ENCODE measurements around the gene ING5.
A peak's percentile ranks its signal among the peaks of the same experiment; 100 is the strongest.

The ING5 gene

DNA sequence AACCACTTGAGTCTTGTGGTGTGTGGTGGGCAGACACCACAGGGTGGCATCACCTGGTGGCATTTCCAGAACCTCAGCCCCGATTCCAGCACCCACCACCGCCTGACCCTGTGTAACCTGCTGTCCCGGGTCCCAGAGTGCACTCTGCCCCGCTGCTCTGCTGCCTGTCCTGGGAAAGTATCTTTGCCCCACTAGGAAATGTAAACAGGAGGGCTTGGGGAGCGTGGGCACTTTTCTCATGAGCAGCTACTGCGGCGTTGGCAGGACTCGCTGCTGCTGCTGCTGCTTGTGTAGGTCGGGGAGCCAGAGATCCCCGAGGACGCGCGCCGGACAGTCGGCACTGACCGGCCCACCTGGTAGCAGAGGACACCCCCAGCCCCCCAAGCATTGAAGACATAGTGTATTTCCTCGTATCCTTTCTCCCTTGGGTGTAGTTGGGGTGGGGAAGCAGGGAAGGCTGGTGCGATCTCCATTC lies 28.6 kb upstream of the ING5 start:
- H3K9ac ChIP-seq (ENCODE audit: low read depth, low read length) = no peak overlapping the region
- H3K27ac ChIP-seq (ENCODE audit: low read length) = no peak overlapping the region
- no peak overlapping the region for H2AFZ ChIP-seq (ENCODE audit: low read depth, low read length)
- no peak for TF ChIP-seq EZH2 (IDR thresholded peaks at IDR 0.05; ENCODE audit: borderline replicate concordance, low read depth, low read length, severe bottlenecking)
- TF ChIP-seq, protein P1, sequence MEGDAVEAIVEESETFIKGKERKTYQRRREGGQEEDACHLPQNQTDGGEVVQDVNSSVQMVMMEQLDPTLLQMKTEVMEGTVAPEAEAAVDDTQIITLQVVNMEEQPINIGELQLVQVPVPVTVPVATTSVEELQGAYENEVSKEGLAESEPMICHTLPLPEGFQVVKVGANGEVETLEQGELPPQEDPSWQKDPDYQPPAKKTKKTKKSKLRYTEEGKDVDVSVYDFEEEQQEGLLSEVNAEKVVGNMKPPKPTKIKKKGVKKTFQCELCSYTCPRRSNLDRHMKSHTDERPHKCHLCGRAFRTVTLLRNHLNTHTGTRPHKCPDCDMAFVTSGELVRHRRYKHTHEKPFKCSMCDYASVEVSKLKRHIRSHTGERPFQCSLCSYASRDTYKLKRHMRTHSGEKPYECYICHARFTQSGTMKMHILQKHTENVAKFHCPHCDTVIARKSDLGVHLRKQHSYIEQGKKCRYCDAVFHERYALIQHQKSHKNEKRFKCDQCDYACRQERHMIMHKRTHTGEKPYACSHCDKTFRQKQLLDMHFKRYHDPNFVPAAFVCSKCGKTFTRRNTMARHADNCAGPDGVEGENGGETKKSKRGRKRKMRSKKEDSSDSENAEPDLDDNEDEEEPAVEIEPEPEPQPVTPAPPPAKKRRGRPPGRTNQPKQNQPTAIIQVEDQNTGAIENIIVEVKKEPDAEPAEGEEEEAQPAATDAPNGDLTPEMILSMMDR (IDR thresholded peaks at IDR 0.05; ENCODE audit: borderline replicate concordance, extremely low read depth, low read length, poor library complexity, severe bottlenecking) = no peak
- H3K79me2 ChIP-seq (ENCODE audit: insufficient read depth, low read length) = no peaks in the 10 kb centered on the region
- H3K4me1 ChIP-seq (ENCODE audit: insufficient read depth, low read length) = no peaks in the 10 kb centered on the region
- H3K36me3 ChIP-seq (ENCODE audit: insufficient read depth, low read length) = peaks cover 91% of the 10 kb centered on the region
- no peak for DNase-seq
- no peak for ATAC-seq (ENCODE audit: insufficient read depth, low read depth)
- H3K27me3 ChIP-seq (ENCODE audit: insufficient read depth, low read length, poor library complexity) = no peaks in the 10 kb centered on the region
- H4K20me1 ChIP-seq (ENCODE audit: insufficient read depth, low read length) = peaks cover 16% of the 10 kb centered on the region
- H3K9me3 ChIP-seq (ENCODE audit: insufficient read depth, low read length, severe bottlenecking) = no peaks in the 10 kb centered on the region
- H3K4me2 ChIP-seq (ENCODE audit: insufficient read depth, low read length) = no peak overlapping the region
- H3K4me3 ChIP-seq (ENCODE audit: low read depth in 1 of 2, low read length in 2 of 2) = no peak overlapping the region

DNA sequence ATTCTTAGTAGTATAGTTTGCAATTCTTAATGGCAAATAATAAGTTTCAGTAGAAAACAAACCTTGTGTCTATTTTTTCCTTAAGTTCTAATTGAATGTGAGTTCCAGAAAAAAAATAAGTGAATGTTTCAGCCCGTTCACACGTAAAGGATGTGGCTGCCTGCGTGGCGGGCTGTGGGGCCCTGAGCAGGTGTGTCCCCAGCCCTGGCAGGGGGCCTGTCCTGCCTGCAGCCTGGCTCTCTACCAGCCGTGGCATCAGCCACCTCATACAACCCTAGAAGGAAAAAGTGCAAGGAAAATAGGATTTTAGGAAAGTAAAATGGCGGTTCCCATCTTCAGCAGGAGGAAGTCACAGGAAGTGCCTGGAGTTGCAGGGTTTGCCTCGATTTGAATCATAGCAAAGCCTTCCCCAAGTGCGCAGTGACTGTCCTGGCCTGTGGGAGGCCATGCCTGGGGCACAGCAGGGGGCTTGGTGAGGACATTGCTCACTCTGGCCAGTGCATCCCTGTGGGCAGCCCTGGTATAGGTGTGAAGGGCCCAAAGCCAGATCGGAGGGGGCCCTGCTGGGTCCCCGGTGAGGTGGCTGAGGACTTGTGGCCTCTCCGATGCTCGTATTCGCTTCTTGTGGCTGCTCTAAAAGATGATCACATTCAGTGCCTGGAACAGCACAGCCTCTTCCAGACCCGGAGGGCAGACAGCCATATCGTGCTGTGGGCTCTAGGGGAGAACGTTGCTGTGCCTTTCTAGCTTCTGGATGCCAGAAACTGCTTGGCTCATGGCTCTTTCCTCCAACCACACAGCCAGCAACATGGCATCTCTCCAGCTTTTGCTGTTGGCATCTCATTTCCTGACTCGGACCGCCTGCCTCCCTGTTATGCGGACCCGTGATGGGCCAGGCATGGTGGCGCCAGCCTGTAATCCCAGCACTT lies 27.8 kb upstream of the ING5 start:
- H3K4me1 ChIP-seq (ENCODE audit: insufficient read depth, low read length) = no peaks in the 10 kb centered on the region
- no peak overlapping the region for H3K4me3 ChIP-seq (ENCODE audit: low read depth in 1 of 2, low read length in 2 of 2)
- DNase-seq (no peak), ATAC-seq (ENCODE audit: insufficient read depth, low read depth) (peak; percentile 26; the same call in 2 of the 3 replicates)
- H3K36me3 ChIP-seq (ENCODE audit: insufficient read depth, low read length) = peaks cover 91% of the 10 kb centered on the region
- no peaks in the 10 kb centered on the region for H3K27me3 ChIP-seq (ENCODE audit: insufficient read depth, low read length, poor library complexity)
- H4K20me1 ChIP-seq (ENCODE audit: insufficient read depth, low read length) = peaks cover 20% of the 10 kb centered on the region
- no peak for TF ChIP-seq EZH2 (IDR thresholded peaks at IDR 0.05; ENCODE audit: borderline replicate concordance, low read depth, low read length, severe bottlenecking)
- TF ChIP-seq, protein P1 (IDR thresholded peaks at IDR 0.05; ENCODE audit: borderline replicate concordance, extremely low read depth, low read length, poor library complexity, severe bottlenecking) = no peak
- H3K9me3 ChIP-seq (ENCODE audit: insufficient read depth, low read length, severe bottlenecking) = no peaks in the 10 kb centered on the region
- peaks cover 1% of the 10 kb centered on the region; the same call in 1 of the 2 replicates for H3K79me2 ChIP-seq (ENCODE audit: insufficient read depth, low read length)
- no peak overlapping the region for H3K4me2 ChIP-seq (ENCODE audit: insufficient read depth, low read length)
- H3K9ac ChIP-seq (ENCODE audit: low read depth, low read length) = no peak overlapping the region
- no peak overlapping the region for H2AFZ ChIP-seq (ENCODE audit: low read depth, low read length)
- H3K27ac ChIP-seq (ENCODE audit: low read length) = peak overlapping the region; percentile 21; the same call in 1 of the 2 replicates

DNA sequence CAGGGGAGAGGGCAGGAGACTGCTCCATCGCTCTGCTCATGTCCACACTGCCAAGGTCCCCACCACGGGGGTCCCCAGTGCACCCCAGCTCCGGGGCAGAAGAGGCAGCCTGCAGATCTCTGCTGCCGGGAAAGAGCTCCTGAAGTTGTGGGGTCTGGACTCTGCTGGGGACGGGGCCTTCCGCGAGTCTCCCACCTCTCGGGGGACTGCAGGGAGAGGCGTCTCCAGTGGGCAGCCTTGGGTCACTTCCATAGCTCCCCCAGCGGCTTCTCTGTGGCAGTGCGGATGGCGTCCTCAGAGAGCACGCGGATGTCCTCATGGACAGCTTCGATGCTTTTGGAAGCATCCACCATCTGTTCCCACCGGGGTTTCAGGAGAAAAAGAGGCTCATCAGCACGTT lies 26.0 kb upstream of the ING5 start:
- no peak for DNase-seq
- Histone ChIP-seq H3K4me2 (ENCODE audit: insufficient read depth, low read length) (no peak overlapping the region), H3K4me3 (ENCODE audit: low read depth in 1 of 2, low read length in 2 of 2) (no peak overlapping the region), H3K36me3 (ENCODE audit: insufficient read depth, low read length) (peaks cover 91% of the 10 kb centered on the region), H3K79me2 (ENCODE audit: insufficient read depth, low read length) (peaks cover 14% of the 10 kb centered on the region; the same call in 1 of the 2 replicates), H3K4me1 (ENCODE audit: insufficient read depth, low read length) (no peaks in the 10 kb centered on the region), H3K9me3 (ENCODE audit: insufficient read depth, low read length, severe bottlenecking) (no peaks in the 10 kb centered on the region), H4K20me1 (ENCODE audit: insufficient read depth, low read length) (peaks cover 29% of the 10 kb centered on the region), H2AFZ (ENCODE audit: low read depth, low read length) (no peak overlapping the region), H3K9ac (ENCODE audit: low read depth, low read length) (no peak overlapping the region), H3K27ac (ENCODE audit: low read length) (no peak overlapping the region), H3K27me3 (ENCODE audit: insufficient read depth, low read length, poor library complexity) (no peaks in the 10 kb centered on the region)
- TF ChIP-seq EZH2 (IDR thresholded peaks at IDR 0.05; ENCODE audit: borderline replicate concordance, low read depth, low read length, severe bottlenecking) = no peak
- no peak for ATAC-seq (ENCODE audit: insufficient read depth, low read depth)

DNA sequence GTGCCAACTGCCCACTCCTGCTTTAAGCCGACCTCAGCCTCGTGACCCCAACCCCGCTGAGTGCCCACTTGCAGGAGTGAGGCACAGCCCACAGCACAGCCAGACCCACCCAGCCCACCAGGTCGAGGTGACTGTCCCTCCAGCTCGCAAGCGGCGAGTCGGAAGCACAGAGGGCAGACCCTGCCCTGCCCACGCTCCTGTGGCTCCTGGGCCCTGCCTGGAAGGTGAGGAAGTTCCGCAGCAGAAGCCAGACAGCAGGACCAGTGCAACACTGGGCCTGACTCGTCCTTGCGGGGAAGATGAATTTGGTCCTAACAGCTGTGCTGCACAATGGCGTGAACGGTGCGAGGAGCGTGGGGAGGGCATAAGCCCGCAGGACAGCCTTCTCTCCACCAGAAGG lies 25.2 kb upstream of the ING5 start:
- Histone ChIP-seq H3K36me3 (ENCODE audit: insufficient read depth, low read length) (peaks cover 91% of the 10 kb centered on the region), H3K9ac (ENCODE audit: low read depth, low read length) (no peak overlapping the region), H3K4me1 (ENCODE audit: insufficient read depth, low read length) (no peaks in the 10 kb centered on the region; the same call in 1 of the 2 replicates), H4K20me1 (ENCODE audit: insufficient read depth, low read length) (peaks cover 35% of the 10 kb centered on the region), H3K4me2 (ENCODE audit: insufficient read depth, low read length) (no peak overlapping the region), H3K27me3 (ENCODE audit: insufficient read depth, low read length, poor library complexity) (no peaks in the 10 kb centered on the region), H3K27ac (ENCODE audit: low read length) (no peak overlapping the region), H3K79me2 (ENCODE audit: insufficient read depth, low read length) (peaks cover 21% of the 10 kb centered on the region), H3K9me3 (ENCODE audit: insufficient read depth, low read length, severe bottlenecking) (no peaks in the 10 kb centered on the region), H3K4me3 (ENCODE audit: low read depth in 1 of 2, low read length in 2 of 2) (no peak overlapping the region), H2AFZ (ENCODE audit: low read depth, low read length) (no peak overlapping the region)
- DNase-seq (no peak), ATAC-seq (ENCODE audit: insufficient read depth, low read depth) (0 out of 3 replicates have a peak, but pooled peaks have one; percentile 2)
- no peak for TF ChIP-seq EZH2 (IDR thresholded peaks at IDR 0.05; ENCODE audit: borderline replicate concordance, low read depth, low read length, severe bottlenecking)
- TF ChIP-seq, protein P1 (IDR thresholded peaks at IDR 0.05; ENCODE audit: borderline replicate concordance, extremely low read depth, low read length, poor library complexity, severe bottlenecking) = no peak
